Limb (tissue), 2 donors: ENCODE results near the gene TMA7B.

Source experiments
- DNase-seq, 2 donors: peaks; one replicate each; pipeline ENCODE4 v3.0.0-alpha.2; 2016; ENCODE audit errors: extremely low spot score in 2 of 2

TMA7B gene

GRCh38 chr22:39999144-39999757 lies 39.1 kb downstream of the TMA7B start:
- DNase-seq = no peak

- DNase-seq = no peak
These were observed 40.0 kb downstream of the TMA7B start for GRCh38 chr22:40000171-40000570.

- no peak for DNase-seq
These were observed 40.9 kb downstream of the TMA7B start for GRCh38 chr22:40001106-40001505.

DNA sequence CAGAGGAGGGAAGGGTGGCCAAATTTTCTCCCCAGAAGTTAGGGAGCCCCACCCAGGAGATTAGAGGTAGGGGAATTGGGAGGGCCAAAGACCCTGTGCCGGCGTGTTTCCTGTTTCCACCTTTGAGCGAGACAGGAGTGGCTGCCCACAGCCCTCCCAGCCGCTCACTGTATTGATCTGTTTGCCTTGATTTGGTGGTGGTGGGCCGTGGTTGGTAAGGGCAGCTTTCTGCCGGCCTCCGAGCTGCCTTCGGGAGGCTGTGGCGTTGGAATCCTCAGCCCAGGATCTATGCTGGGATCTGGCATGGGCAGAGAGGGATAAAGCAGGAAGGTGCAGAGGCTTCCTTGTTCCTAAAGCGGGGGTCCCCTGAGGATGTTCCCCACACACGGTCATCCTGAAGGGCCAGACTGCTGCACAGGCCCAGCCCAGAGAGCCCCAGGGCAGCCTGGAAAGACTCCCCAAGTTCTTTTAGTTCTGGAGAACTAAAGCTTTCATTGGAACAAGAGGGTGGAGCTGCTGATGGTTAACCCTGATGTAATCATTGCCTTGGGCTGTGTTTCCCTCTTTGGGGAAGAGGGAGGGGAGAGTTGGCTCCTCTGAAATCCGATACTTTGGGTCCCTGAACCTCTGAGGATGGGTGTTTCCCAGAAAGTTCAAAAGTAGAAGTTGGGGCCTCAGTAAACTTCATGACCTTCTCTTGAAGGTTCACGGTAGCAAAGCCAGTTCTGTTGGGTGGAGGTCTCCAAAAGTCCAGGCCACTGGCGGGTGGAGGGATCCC lies 41.8 kb downstream of the TMA7B start:
- no peak for DNase-seq

DNA sequence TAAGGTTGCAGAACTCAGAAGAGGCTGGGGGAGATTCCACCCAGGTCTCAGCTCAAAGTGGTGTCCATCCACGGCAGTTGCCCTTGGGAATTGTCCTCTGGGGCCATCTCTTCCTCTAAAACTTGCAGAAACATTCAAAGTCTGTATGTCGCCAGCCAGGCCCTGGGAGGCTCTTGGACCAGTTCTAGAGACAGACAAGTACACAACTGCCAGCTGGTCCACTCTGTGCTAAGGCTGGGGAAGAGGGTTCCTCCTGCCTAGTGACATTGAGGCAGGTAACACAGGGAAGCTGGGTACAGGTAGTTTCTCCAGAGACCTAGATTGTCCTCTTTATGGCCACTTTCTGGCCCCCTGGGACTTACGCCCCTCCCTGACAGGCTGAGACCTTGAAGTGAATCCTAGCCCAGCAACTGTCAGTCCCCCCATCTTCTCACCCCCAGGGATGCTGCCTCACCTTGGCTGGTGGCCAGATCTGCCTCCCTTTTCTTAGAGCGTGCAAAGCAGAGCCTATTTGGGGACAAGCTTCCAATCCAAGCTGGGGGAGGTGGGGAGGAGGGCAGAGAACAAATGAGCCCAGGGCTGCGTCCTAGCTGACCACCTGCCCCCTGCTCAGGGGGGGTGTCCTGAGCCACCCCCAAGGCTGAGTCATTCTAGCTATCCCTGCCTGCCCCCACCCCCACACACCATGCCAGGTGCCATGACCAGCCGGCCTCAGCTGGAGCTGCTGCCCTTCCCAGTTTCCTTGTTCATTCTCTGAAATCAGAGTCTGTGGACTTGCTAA lies 42.9 kb downstream of the TMA7B start:
- DNase-seq = no peak

GRCh38 chr22:40004836-40005235 lies 44.6 kb downstream of the TMA7B start:
- no peak for DNase-seq

DNA sequence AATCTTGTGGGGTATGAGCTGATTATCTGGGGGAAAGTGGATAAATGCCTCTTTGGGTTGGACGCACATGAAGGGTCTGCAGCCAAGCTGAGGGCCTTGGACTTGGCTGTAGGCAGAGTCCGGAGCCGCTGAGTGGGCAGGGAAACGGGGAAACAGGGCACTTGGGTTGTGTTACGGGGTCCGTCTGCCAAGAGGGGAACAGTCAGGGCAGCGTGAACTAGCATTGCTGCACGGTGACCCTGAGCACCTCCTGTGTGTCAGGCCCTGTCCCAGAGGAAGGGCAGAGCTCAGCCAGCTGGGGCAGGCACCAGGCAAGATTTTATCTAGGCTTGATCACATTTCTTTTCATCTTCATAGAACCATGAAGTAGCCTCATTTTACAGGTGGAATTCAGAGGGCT lies 46.4 kb downstream of the TMA7B start:
- no peak for DNase-seq

DNA sequence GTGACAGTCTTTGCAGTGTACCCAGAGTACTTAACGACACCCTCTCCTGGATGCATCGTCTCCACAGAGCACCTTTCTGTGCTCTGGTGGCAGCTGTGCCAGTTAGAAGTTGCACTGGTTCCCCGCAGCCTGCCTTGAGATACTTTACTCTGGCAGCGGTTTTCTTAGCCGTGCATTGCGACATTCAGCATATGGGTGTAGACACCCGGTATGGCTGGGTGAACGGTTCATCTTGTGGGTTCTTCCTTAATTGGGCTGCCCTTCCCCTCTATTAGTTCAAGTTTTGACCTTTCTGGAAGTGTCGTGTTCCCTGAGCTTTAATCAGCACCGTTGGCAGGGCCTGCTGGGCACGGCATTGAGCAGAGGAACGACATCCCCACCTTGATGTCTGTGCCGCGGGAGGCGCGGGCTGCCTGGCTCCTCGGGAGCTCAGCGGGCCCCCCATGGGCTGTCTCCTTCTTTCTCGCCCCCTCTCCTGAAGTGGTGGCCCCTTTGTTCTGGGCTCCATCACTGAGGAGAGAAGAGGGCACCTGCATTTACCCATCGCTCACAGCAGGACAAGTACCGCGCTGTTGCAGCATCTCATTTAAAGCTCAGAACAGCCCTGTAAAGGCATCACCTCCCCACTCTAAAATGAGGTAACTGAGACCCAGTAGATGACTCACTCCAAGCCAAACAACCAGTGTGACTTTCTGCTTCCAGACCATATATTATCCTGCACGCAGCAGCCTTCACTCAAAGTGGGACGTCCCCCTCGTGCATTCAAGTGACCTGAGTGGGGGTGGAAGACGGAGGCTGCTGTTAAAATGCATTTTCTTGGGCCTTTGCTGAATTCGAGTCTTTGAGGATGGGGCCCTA lies 47.9 kb downstream of the TMA7B start:
- DNase-seq = no peak

DNA sequence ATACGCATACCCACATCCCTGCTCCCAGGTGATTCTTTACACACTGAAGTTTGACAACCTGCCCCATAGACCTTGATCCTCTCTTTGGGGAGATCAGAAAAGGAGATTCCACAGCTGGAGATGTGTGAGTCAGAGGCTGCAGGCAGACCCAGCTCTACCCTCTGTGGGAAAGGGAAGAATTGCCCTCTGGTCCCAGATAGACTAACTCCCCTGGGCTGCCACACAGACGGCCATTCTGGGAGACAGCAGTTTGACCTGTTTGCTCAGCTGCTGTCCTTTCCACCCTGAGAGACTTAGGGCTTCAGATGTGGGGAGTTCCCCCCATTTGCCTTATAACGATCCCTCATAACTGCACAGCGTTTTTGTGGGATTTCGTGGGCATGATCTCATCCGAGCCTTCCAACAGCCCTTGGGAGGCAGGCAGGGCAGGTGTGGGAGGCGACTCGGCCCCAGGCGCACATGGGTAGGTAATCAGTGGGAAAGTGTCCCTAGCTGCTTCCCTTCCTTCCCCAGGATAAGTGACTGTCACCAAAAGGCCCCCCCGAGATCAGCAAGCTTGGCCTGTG lies 48.6 kb downstream of the TMA7B start:
- DNase-seq = no peak

DNA sequence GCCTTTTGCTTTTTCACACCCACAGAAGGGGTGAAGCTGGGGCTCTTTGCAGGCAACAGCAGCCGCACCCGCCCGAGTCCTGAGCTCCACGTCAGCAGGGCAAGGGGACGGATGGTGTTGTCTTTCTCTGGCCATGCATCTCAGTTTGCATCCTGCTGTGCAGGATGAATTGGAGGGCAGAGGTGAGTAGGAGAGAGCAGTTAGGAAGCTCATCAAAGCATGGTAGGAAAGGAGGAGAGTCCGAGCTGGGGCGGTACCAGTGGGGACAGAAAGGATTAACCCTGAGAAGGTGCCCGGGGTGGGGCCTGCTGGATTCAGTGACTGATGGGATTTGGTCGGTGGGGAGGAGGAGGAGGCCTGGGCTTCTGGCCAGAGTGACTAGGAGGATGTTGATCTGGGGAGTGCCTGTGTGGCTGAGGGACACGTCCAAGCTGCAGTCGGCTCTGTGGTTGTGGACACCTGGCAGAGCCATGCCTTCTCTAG lies 49.1 kb downstream of the TMA7B start:
- no peak for DNase-seq

GRCh38 chr22:40009951-40010671 lies 49.9 kb downstream of the TMA7B start:
- no peak for DNase-seq

DNA sequence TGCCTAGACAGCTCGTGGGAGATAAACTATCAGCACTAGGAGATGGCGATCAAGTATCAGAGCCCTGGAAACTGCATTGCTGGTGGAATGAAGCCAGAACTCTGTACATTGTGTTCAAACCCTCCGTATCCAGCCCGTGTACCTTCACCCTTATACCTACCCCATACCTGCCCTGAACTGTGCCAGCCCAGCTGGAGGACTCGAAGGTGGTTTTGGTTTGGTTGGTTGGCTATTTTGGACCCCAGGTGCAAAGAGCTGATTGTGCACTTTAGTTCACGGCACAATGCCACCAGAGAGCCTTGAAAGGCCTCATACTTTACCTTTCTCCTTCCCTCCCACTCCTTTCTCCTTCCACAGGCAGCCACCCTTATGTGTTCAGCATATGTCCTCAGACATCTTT lies 50.5 kb downstream of the TMA7B start:
- DNase-seq = no peak
